Endodermal cell (in vitro differentiated cells): ENCODE data around the gene RPL7A. TPM values are rescaled to one million over a fixed set of nuclear protein-coding genes. Genes with fewer than 3 reads are reported as not detected.

ENCODE experiments used
- DNase-seq: peaks from one replicate; pipeline ENCODE4 v3.0.0-alpha.2; 2017
- H3K27ac ChIP-seq: 2 replicates; pipeline ENCODE4 v1.5.1; 2013; ENCODE audit warnings: mild to moderate bottlenecking, low read depth, low read length, moderate library complexity
- H3K27me3 ChIP-seq: 2 replicates; pipeline ENCODE4 v1.6.1; 2013; ENCODE audit warnings: mild to moderate bottlenecking, low read length, moderate library complexity; ENCODE audit not compliant: insufficient read depth, control insufficient read depth, poor library complexity, severe bottlenecking
- H3K36me3 ChIP-seq: 2 replicates; pipeline ENCODE4 v1.7.0; 2013; ENCODE audit warnings: mild to moderate bottlenecking, low read length, moderate library complexity; ENCODE audit not compliant: control insufficient read depth, insufficient read depth
- H3K4me1 ChIP-seq: one replicate; pipeline ENCODE4 v1.7.0; 2013; ENCODE audit warnings: low read length; ENCODE audit not compliant: control insufficient read depth, insufficient read depth
- H3K4me3 ChIP-seq: 2 replicates; pipeline ENCODE4 v1.5.1; 2013; ENCODE audit warnings: mild to moderate bottlenecking, low read length, moderate library complexity
- H3K9ac ChIP-seq: 2 replicates; pipeline ENCODE4 v1.6.1; 2013; ENCODE audit warnings: mild to moderate bottlenecking, low read length, moderate library complexity; ENCODE audit not compliant: poor library complexity, severe bottlenecking; ENCODE audit errors: extremely low read depth
- H3K9me3 ChIP-seq: 2 replicates; pipeline ENCODE4 v1.6.1; 2013; ENCODE audit warnings: mild to moderate bottlenecking, low read length, moderate library complexity; ENCODE audit not compliant: control insufficient read depth
- H3K27ac Mint-ChIP-seq: 2 replicates; pipeline ENCODE4 v1.8.0; 2020; ENCODE audit warnings: mixed read lengths
- H3K27me3 Mint-ChIP-seq: 2 replicates; pipeline ENCODE4 v1.8.0; 2021; ENCODE audit warnings: mild to moderate bottlenecking, mixed read lengths; ENCODE audit not compliant: insufficient read depth
- H3K36me3 Mint-ChIP-seq: 2 replicates; pipeline ENCODE4 v1.8.0; 2020; ENCODE audit warnings: low read depth, mixed read lengths
- H3K4me1 Mint-ChIP-seq: 2 replicates; pipeline ENCODE4 v1.8.0; 2020; ENCODE audit warnings: mixed read lengths
- H3K4me3 Mint-ChIP-seq: 2 replicates; pipeline ENCODE4 v1.8.0; 2020; ENCODE audit warnings: mild to moderate bottlenecking, moderate library complexity, mixed read lengths
- H3K9me3 Mint-ChIP-seq: 2 replicates; pipeline ENCODE4 v1.8.0; 2020; ENCODE audit warnings: mild to moderate bottlenecking, mixed read lengths
- CTCF ChIP-seq: fragments of 200-600 bp; sonication (generic); conservative IDR thresholded peaks from 2 replicates; pipeline ENCODE4 v1.5.0; 2021; ENCODE audit warnings: antibody characterized with exemption, mild to moderate bottlenecking
- WGBS, 2 experiments: methylation state at CpG; one replicate each; pipeline versions ENCODE4 v1.1.5 to v1.1.7; 2013; ENCODE audit warnings: missing lambda C conversion rate in 2 of 2, mixed read lengths in 1 of 2; ENCODE audit not compliant: insufficient coverage in 1 of 2, insufficient read length in 1 of 2; 5-methylcytosine and 5-hydroxymethylcytosine counted together
- total RNA-seq, 2 donors: library from RNA; stranded (reverse); fragmentation: NEBNext Ultra II Directional in 1 of 2; extraction: Animal tissue kit (Norgen Biotek cat#: 25700) in 1 of 2; gene quantifications; 2 replicates in 1 of 2; 3 replicates in 1 of 2; pipeline ENCODE4 v1.2.1, GENCODE V29; 2021

Gene RPL7A
- total RNA-seq, 2 donors from 2014 or later: 2,418 to 2,634 TPM

DNA sequence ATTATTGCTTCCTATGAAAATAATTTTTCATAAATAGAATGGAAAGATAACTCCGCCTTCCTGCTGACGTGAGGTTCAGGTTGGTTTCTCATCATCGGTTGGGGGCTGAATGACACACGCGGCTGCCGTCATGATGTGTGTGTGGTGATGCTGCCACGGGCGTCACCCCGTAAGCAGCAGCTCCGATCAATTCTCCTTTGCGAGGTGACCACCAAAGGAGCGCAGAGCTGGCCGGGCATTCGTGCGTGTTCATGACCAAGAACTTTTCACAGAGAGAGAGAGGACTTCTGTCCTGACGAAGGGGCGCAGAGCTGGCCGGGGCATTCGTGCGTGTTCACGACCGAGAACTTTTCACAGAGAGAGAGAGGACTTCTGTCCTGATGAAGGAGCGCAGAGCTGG, 42.3 kb upstream of the RPL7A start:
- no peak overlapping the region for H3K9ac ChIP-seq
- Mint-ChIP-seq H3K4me3 (no peak overlapping the region), H3K4me1 (no peaks in the 10 kb centered on the region), H3K36me3 (no peaks in the 10 kb centered on the region), H3K9me3 (peaks cover 13% of the 10 kb centered on the region), H3K27me3 (peaks cover 15% of the 10 kb centered on the region), H3K27ac (no peak overlapping the region)
- TF ChIP-seq CTCF: no peak
- peaks cover 8% of the 10 kb centered on the region for H3K9me3 ChIP-seq
- H3K27ac ChIP-seq: no peak overlapping the region
- H3K4me3 ChIP-seq: no peak overlapping the region
- no peaks in the 10 kb centered on the region for H3K36me3 ChIP-seq
- H3K4me1 ChIP-seq: no peaks in the 10 kb centered on the region
- no peaks in the 10 kb centered on the region for H3K27me3 ChIP-seq
- 81 to 87% methylated on average over 10 to 19 of the region's 23 CpGs for WGBS, 2 experiments
- no peak for DNase-seq

- Histone ChIP-seq H3K27me3 (no peaks in the 10 kb centered on the region), H3K4me3 (no peak overlapping the region), H3K27ac (no peak overlapping the region), H3K36me3 (no peaks in the 10 kb centered on the region), H3K9ac (no peak overlapping the region), H3K9me3 (peaks cover 8% of the 10 kb centered on the region), H3K4me1 (no peaks in the 10 kb centered on the region)
- no peak for DNase-seq
- 89 to 91% methylated on average over 20 to 31 of the region's 31 CpGs for WGBS, 2 experiments
- H3K27me3 Mint-ChIP-seq: peaks cover 15% of the 10 kb centered on the region
- no peak for TF ChIP-seq CTCF
- no peaks in the 10 kb centered on the region for H3K36me3 Mint-ChIP-seq
- H3K9me3 Mint-ChIP-seq: peaks cover 13% of the 10 kb centered on the region
- H3K27ac Mint-ChIP-seq: no peak overlapping the region
- H3K4me1 Mint-ChIP-seq: no peaks in the 10 kb centered on the region
- H3K4me3 Mint-ChIP-seq: no peak overlapping the region
These were observed 41.5 kb upstream of the RPL7A start for GRCh38 chr9:133306242-133307204.

- Histone ChIP-seq H3K9me3 (peaks cover 8% of the 10 kb centered on the region), H3K27me3 (no peaks in the 10 kb centered on the region), H3K36me3 (no peaks in the 10 kb centered on the region), H3K27ac (no peak overlapping the region), H3K9ac (no peak overlapping the region), H3K4me3 (no peak overlapping the region), H3K4me1 (no peaks in the 10 kb centered on the region)
- Mint-ChIP-seq H3K4me1 (no peaks in the 10 kb centered on the region), H3K36me3 (no peaks in the 10 kb centered on the region), H3K9me3 (peaks cover 13% of the 10 kb centered on the region), H3K4me3 (no peak overlapping the region), H3K27me3 (peaks cover 15% of the 10 kb centered on the region), H3K27ac (no peak overlapping the region)
- WGBS, 2 experiments: 85 to 88% methylated on average over 15 to 16 of the region's 16 CpGs
- TF ChIP-seq CTCF: no peak
- DNase-seq: no peak
These were observed 40.7 kb upstream of the RPL7A start for GRCh38 chr9:133307301-133307700.
